Adrenal gland (tissue), 5 donors: ENCODE results near the gene CFC1.
"Not testable (repeated sequence)": the region's sequence is repeated elsewhere in the genome, so short reads cannot be mapped to it uniquely, and the experiment has no call there.

Source experiments
- CTCF ChIP-seq, 6 experiments: fragments of 450-650 bp in 4 of 6; fragments of 200-600 bp in 2 of 6; sonication (generic) in 1 of 6; IDR thresholded peaks; 1 replicate in 5 of 6; 2 replicates in 1 of 6; pipeline versions ENCODE4 v1.5.1 to v1.8.0; 2016 to 2021; ENCODE audit warnings: antibody characterized with exemption in 6 of 6, mild to moderate bottlenecking in 2 of 6, moderate library complexity in 1 of 6
- POLR2A ChIP-seq, 2 donors: fragments of 450-650 bp; IDR thresholded peaks; one replicate each; pipeline ENCODE4 v1.6.1; 2017; ENCODE audit warnings: antibody characterized with exemption in 2 of 2, mild to moderate bottlenecking in 2 of 2, moderate library complexity in 1 of 2
- donor health status: DM: no; HTN: no; CAD: no.

GRCh38 chr2:130599926-130600325 lies 551 bp upstream of the CFC1 start:
- TF ChIP-seq CTCF, POLR2A (IDR thresholded peaks at IDR 0.05): not testable (repeated sequence)
